ENCODE results near the gene APAF1. TPM values are rescaled to one million over a fixed set of nuclear protein-coding genes. Genes with fewer than 3 reads are reported as not detected.

The APAF1 gene
- total and polyA plus RNA-seq, 9 of the 15 experiments (the other 6 are each of a cell fraction or from before 2014, with no cell fraction given) = 5.1 to 15.7 (median 9.9) TPM

DNA sequence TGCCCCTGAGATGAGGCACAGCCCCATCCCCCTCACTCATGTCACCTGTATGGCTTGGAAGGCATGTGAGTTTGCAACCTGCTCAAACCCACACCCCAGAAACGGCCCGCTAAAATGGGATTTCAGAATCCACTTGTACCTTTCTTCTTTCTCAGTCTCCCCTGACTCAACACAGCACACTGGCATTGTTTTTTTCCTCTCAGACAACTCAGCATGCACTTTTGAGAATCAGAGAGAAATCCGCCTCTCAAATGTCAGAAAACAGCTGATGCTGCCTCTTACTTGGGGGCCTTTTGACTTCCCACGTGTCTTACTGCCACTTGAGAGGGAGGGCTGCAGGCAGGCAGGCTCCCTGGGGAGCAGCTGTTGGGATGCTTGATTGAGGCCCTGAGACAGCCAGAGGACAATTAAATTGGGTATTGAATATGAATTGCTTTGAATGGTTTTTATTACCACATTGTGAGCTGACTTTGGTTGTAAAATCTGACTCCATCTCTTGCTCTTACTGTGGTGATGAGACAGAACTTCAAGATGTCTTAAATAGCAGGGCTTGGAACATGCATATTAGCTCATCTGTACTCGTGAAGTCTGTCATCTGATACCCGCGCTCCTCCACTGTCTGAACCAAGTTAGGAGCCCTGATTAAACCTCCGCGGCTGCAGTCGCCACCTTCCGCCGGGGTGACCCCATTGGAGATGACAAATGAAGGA is 96.6 kb downstream of the APAF1 start:
- Histone ChIP-seq H3K27me3 (ENCODE audit: control insufficient read depth in 2 of 2, insufficient read depth in 2 of 2, low read length in 2 of 2) (peaks cover 7 to 36% of the 10 kb centered on the region in 2 experiments; a peak in 3 of 5 replicates), H3K9ac (ENCODE audit: insufficient read depth in 1 of 2, low read depth in 2 of 2, low read length in 2 of 2) (no peak overlapping the region), H3K36me3 (ENCODE audit: control insufficient read depth, insufficient read depth, low read length) (no peaks in the 10 kb centered on the region), H3K4me1 (replicated peaks in 1 of 2; ENCODE audit: control insufficient read depth in 2 of 2, insufficient read depth in 2 of 2, low read length in 2 of 2) (peaks cover 6 to 7% of the 10 kb centered on the region in 2 experiments; a peak in 4 of 5 replicates), H3K79me2 (ENCODE audit: control insufficient read depth, insufficient read depth, low read length) (no peaks in the 10 kb centered on the region), H3K9me1 (ENCODE audit: control insufficient read depth, insufficient read depth, low read length) (no peaks in the 10 kb centered on the region), H3K4me3 (no peak overlapping the region), H3K27ac (ENCODE audit: extremely low read depth, low read depth, low read length) (no peak overlapping the region), H3K4me2 (ENCODE audit: insufficient read depth, low read length) (no peak overlapping the region), H4K20me1 (replicated peaks; ENCODE audit: control insufficient read depth, insufficient read depth, low read length) (no peaks in the 10 kb centered on the region), H2AFZ (ENCODE audit: low read depth, low read length) (no peak overlapping the region), H3K9me3 (replicated peaks; ENCODE audit: control insufficient read depth, insufficient read depth, low read depth, low read length) (no peaks in the 10 kb centered on the region)
- FAIRE-seq (no peak), DNase-seq (ENCODE audit: extremely low read depth in 1 of 4, low spot score in 3 of 4) (peak in 2 of 4 experiments; percentile 33 to 39), ATAC-seq (peak; percentile 66)
- intact Hi-C loops (cut with micrococcal nuclease) = loop anchor here (5.0 to 10.0 kb wide), 2 partner anchors 174 to 327 kb away; no protein-coding TSS in a partner anchor
- no TSS peak for BruUV-seq (replicated peaks)
- no peak for TF ChIP-seq POLR2B (IDR thresholded peaks at IDR 0.05; ENCODE audit: low read depth, partially characterized antibody)
- TF ChIP-seq ZNF311 (CRISPR knock-in tag; IDR thresholded peaks at IDR 0.05) = no peak
- TF ChIP-seq HDAC8 (tag; IDR thresholded peaks at IDR 0.05) = no peak
- TF ChIP-seq JUN (IDR thresholded peaks at IDR 0.05; ENCODE audit: borderline replicate concordance, low read depth, low read length) = no peak
- no peak for TF ChIP-seq JUN (CRISPR knock-in tag; IDR thresholded peaks at IDR 0.05; ENCODE audit: borderline replicate concordance)
- TF ChIP-seq, protein P1, sequence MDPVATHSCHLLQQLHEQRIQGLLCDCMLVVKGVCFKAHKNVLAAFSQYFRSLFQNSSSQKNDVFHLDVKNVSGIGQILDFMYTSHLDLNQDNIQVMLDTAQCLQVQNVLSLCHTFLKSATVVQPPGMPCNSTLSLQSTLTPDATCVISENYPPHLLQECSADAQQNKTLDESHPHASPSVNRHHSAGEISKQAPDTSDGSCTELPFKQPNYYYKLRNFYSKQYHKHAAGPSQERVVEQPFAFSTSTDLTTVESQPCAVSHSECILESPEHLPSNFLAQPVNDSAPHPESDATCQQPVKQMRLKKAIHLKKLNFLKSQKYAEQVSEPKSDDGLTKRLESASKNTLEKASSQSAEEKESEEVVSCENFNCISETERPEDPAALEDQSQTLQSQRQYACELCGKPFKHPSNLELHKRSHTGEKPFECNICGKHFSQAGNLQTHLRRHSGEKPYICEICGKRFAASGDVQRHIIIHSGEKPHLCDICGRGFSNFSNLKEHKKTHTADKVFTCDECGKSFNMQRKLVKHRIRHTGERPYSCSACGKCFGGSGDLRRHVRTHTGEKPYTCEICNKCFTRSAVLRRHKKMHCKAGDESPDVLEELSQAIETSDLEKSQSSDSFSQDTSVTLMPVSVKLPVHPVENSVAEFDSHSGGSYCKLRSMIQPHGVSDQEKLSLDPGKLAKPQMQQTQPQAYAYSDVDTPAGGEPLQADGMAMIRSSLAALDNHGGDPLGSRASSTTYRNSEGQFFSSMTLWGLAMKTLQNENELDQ (CRISPR knock-in tag; IDR thresholded peaks at IDR 0.05; ENCODE audit: borderline replicate concordance) = no peak
- TF ChIP-seq ZNF717 (CRISPR knock-in tag; IDR thresholded peaks at IDR 0.05) = no peak
- 0 out of 4 replicates have a peak, but pooled peaks of 1 of the 2 experiments have one; percentile 11 for TF ChIP-seq RCOR1 (IDR thresholded peaks at IDR 0.05; ENCODE audit: borderline replicate concordance in 1 of 2, low read depth in 2 of 2, low read length in 2 of 2)
- no peak for TF ChIP-seq POU5F1 (IDR thresholded peaks at IDR 0.05; ENCODE audit: borderline replicate concordance, low read depth, low read length, partially characterized antibody)
- 0 out of 4 replicates have a peak, but pooled peaks of 1 of the 2 experiments have one; percentile 30 for TF ChIP-seq RAD21 (CRISPR knock-in tag; conservative IDR thresholded peaks at IDR 0.05 in 1 of 2, IDR thresholded peaks at IDR 0.05 in 1 of 2)
- TF ChIP-seq, protein P2, sequence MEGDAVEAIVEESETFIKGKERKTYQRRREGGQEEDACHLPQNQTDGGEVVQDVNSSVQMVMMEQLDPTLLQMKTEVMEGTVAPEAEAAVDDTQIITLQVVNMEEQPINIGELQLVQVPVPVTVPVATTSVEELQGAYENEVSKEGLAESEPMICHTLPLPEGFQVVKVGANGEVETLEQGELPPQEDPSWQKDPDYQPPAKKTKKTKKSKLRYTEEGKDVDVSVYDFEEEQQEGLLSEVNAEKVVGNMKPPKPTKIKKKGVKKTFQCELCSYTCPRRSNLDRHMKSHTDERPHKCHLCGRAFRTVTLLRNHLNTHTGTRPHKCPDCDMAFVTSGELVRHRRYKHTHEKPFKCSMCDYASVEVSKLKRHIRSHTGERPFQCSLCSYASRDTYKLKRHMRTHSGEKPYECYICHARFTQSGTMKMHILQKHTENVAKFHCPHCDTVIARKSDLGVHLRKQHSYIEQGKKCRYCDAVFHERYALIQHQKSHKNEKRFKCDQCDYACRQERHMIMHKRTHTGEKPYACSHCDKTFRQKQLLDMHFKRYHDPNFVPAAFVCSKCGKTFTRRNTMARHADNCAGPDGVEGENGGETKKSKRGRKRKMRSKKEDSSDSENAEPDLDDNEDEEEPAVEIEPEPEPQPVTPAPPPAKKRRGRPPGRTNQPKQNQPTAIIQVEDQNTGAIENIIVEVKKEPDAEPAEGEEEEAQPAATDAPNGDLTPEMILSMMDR (IDR thresholded peaks at IDR 0.05 in 2 of 3, conservative IDR thresholded peaks at IDR 0.05 in 1 of 3; ENCODE audit: insufficient read depth in 2 of 3, low read depth in 1 of 3, low read length in 3 of 3) = peak in 2 of 3 experiments; percentile 7 to 17; a peak in 1 of 6 replicates
- TF ChIP-seq ZNF274 (IDR thresholded peaks at IDR 0.05; ENCODE audit: borderline replicate concordance, low read depth, low read length) = no peak
- TF ChIP-seq ZNF197 (CRISPR knock-in tag; IDR thresholded peaks at IDR 0.05; ENCODE audit: low read depth) = no peak
- TF ChIP-seq NFRKB (IDR thresholded peaks at IDR 0.05; ENCODE audit: low read depth) = no peak
- 3% methylated on average over 12 of the region's 12 CpGs for WGBS (ENCODE audit: insufficient coverage, low coverage, missing lambda C conversion rate)
- ChIA-PET POLR2A (interaction anchor here (0.7 to 2.0 kb wide), 4 partner anchors 8 to 17 kb away, joined by 3 to 5 read pairs (median 4); no protein-coding TSS in a partner anchor), CTCF (ENCODE audit: low intra/inter-chr PET ratio) (no interaction called here)
- in situ Hi-C loops (cut with MboI) = loop anchor here (10.0 kb wide), 1 partner anchor 177 kb away; no protein-coding TSS in a partner anchor

Measured in K562 (cell line).